Breast epithelium (tissue), 4 donors: ENCODE data around the gene BARX1. TPM values are rescaled to one million over a fixed set of nuclear protein-coding genes. Genes with fewer than 3 reads are reported as not detected.

ENCODE experiments used
- DNase-seq, 2 donors: peaks; one replicate each; pipeline ENCODE4 v3.0.0-alpha.2; 2019; ENCODE audit warnings: low spot score in 2 of 2
- H3K27ac ChIP-seq, 2 donors: fragments of 200-600 bp; sonication (generic) in 1 of 2; one replicate each; pipeline ENCODE4 v1.5.1; 2016 to 2019; ENCODE audit warnings: mild to moderate bottlenecking in 1 of 2
- H3K27me3 ChIP-seq, 2 donors: fragments of 200-600 bp; sonication (generic) in 1 of 2; one replicate each; pipeline versions ENCODE4 v1.5.1 to v1.6.0; 2017 to 2019; ENCODE audit warnings: control low read depth in 1 of 2, mild to moderate bottlenecking in 1 of 2
- H3K36me3 ChIP-seq: fragments of 200-600 bp; one replicate; pipeline ENCODE4 v1.5.1; 2019
- H3K4me1 ChIP-seq, 2 donors: fragments of 200-600 bp; sonication (generic); one replicate each; pipeline ENCODE4 v1.5.1; 2016 to 2019; ENCODE audit warnings: control low read depth in 1 of 2
- H3K4me3 ChIP-seq, 3 donors: fragments of 200-600 bp; sonication (generic); 1 replicate in 2 of 3; 2 replicates in 1 of 3; pipeline ENCODE4 v1.5.1; 2016 to 2019; ENCODE audit warnings: mild to moderate bottlenecking in 3 of 3, moderate library complexity in 2 of 3
- H3K9me3 ChIP-seq, 2 donors: fragments of 200-600 bp; sonication (generic) in 1 of 2; one replicate each; pipeline ENCODE4 v1.5.1; 2016 to 2019; ENCODE audit warnings: control low read depth in 1 of 2
- CTCF ChIP-seq, 3 donors: fragments of 450-650 bp; IDR thresholded peaks; one replicate each; pipeline ENCODE4 v1.5.1; 2016 to 2017; ENCODE audit warnings: antibody characterized with exemption in 3 of 3, mild to moderate bottlenecking in 3 of 3, moderate library complexity in 3 of 3
- POLR2A ChIP-seq: fragments of 450-650 bp; IDR thresholded peaks from one replicate; pipeline ENCODE4 v1.6.1; 2016; ENCODE audit warnings: antibody characterized with exemption, mild to moderate bottlenecking, moderate library complexity
- POLR2AphosphoS5 ChIP-seq, 3 donors: sonication (generic); formaldehyde crosslinking; IDR thresholded peaks; one replicate each; pipeline ENCODE4 v1.6.1; 2017; ENCODE audit warnings: antibody characterized with exemption in 3 of 3
- intact Hi-C: fragments of 100-400 bp; cut with DNase I; formaldehyde crosslinking; loops from one replicate; pipeline ENCODE4 v1.15.1; 2023; ENCODE audit warnings: low total_unique reads
- total RNA-seq, 3 donors: library from RNA; depleted of rRNA; stranded (reverse); fragments of >200 nt; gene quantifications; one replicate each; pipeline ENCODE4 v1.1.0, GENCODE V29; 2016

Gene BARX1
- total RNA-seq, 3 donors from 2014 or later = 2.6 to 2.9 TPM; not detected in 1

GRCh38 chr9:93984860-93985259 is 29.7 kb upstream of the BARX1 start:
- Histone ChIP-seq H3K27ac (no peak overlapping the region), H3K4me3 (no peak overlapping the region), H3K4me1 (no peaks in the 10 kb centered on the region), H3K36me3 (no peaks in the 10 kb centered on the region), H3K27me3 (peaks cover 0 to 1% of the 10 kb centered on the region in 2 donors), H3K9me3 (peaks cover 3 to 19% of the 10 kb centered on the region in 2 donors)
- DNase-seq = no peak
- no peak for TF ChIP-seq POLR2A
- intact Hi-C loops = no loop called here

GRCh38 chr9:93983875-93984274 is 28.7 kb upstream of the BARX1 start:
- no peak for TF ChIP-seq CTCF (IDR thresholded peaks at IDR 0.05)
- no peak for TF ChIP-seq POLR2AphosphoS5 (IDR thresholded peaks at IDR 0.05)
- TF ChIP-seq POLR2A = no peak
- Histone ChIP-seq H3K9me3 (peaks cover 3 to 19% of the 10 kb centered on the region in 2 donors), H3K4me3 (no peak overlapping the region), H3K36me3 (no peaks in the 10 kb centered on the region), H3K4me1 (no peaks in the 10 kb centered on the region), H3K27me3 (peaks cover 0 to 7% of the 10 kb centered on the region in 2 donors), H3K27ac (no peak overlapping the region)
- intact Hi-C loops = no loop called here
- DNase-seq = no peak

DNA sequence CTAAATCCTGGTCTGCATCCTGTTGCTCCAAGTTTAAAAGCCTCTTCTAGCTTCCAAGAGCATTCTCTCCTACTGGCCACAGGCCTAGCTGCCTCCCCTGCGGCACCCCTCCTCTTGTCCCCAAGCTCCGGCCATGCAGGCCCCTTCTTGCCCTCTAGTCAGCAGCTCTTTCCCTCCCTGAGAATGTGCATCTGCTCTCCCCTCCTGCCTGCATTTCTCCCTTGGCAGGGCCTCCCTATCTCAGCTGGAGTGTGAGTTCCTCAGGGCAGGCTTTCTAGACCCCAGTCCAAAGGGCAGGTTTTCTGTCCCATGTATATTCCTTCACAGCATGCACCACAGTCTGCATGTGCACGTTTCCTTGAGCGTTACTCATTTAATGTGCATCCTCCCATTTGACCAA is 24.6 kb upstream of the BARX1 start:
- Histone ChIP-seq H3K36me3 (no peaks in the 10 kb centered on the region), H3K9me3 (no peaks in the 10 kb centered on the region), H3K4me3 (no peak overlapping the region), H3K27ac (no peak overlapping the region), H3K4me1 (no peaks in the 10 kb centered on the region), H3K27me3 (peaks cover 0 to 7% of the 10 kb centered on the region in 2 donors)
- no peak for TF ChIP-seq POLR2AphosphoS5 (IDR thresholded peaks at IDR 0.05)
- TF ChIP-seq POLR2A = no peak
- no peak for TF ChIP-seq CTCF (IDR thresholded peaks at IDR 0.05)
- DNase-seq = no peak
- intact Hi-C loops = no loop called here

GRCh38 chr9:93978551-93978950 is 23.4 kb upstream of the BARX1 start:
- Histone ChIP-seq H3K36me3 (no peaks in the 10 kb centered on the region), H3K4me3 (no peak overlapping the region), H3K27me3 (peaks cover 0 to 7% of the 10 kb centered on the region in 2 donors), H3K27ac (no peak overlapping the region), H3K4me1 (no peaks in the 10 kb centered on the region), H3K9me3 (peaks cover 0 to under 1% of the 10 kb centered on the region in 2 donors)
- TF ChIP-seq POLR2A (no peak), POLR2AphosphoS5 (IDR thresholded peaks at IDR 0.05) (no peak), CTCF (IDR thresholded peaks at IDR 0.05) (no peak)
- intact Hi-C loops = no loop called here
- no peak for DNase-seq

- H3K27me3 ChIP-seq = peaks cover 0 to 7% of the 10 kb centered on the region in 2 donors
- no peak for DNase-seq
- peaks cover 8 to 13% of the 10 kb centered on the region in 2 donors for H3K9me3 ChIP-seq
- TF ChIP-seq POLR2A = no peak
- no peak for TF ChIP-seq POLR2AphosphoS5 (IDR thresholded peaks at IDR 0.05)
- no peaks in the 10 kb centered on the region for H3K36me3 ChIP-seq
- H3K4me3 ChIP-seq = no peak overlapping the region
- intact Hi-C loops = no loop called here
- H3K27ac ChIP-seq = no peak overlapping the region
- no peaks in the 10 kb centered on the region for H3K4me1 ChIP-seq
These were observed 21.8 kb upstream of the BARX1 start for GRCh38 chr9:93976973-93977372.

- no peak for DNase-seq
- intact Hi-C loops = no loop called here
- H3K27me3 ChIP-seq = peaks cover 0 to 7% of the 10 kb centered on the region in 2 donors
- peaks cover 14 to 18% of the 10 kb centered on the region in 2 donors for H3K9me3 ChIP-seq
- no peak overlapping the region for H3K27ac ChIP-seq
- no peaks in the 10 kb centered on the region for H3K4me1 ChIP-seq
- H3K36me3 ChIP-seq = no peaks in the 10 kb centered on the region
- TF ChIP-seq CTCF (IDR thresholded peaks at IDR 0.05) = no peak
- TF ChIP-seq POLR2A = no peak
- TF ChIP-seq POLR2AphosphoS5 (IDR thresholded peaks at IDR 0.05) = no peak
- H3K4me3 ChIP-seq = no peak overlapping the region
These were observed 20.9 kb upstream of the BARX1 start for GRCh38 chr9:93976081-93976480.
